HG03135 (cell line): ENCODE results near the gene PCDHGA9.
A peak's percentile ranks its signal among the peaks of the same experiment; 100 is the strongest.
"Not testable (repeated sequence)": the region's sequence is repeated elsewhere in the genome, so short reads cannot be mapped to it uniquely, and the experiment has no call there.

Experiments
- ATAC-seq: cut with Tn5 transposase; IDR thresholded peaks from one replicate; pipeline ENCODE4 v1.9.1; 2021; ENCODE audit warnings: mild to moderate bottlenecking, moderate library complexity; ENCODE audit not compliant: unreplicated experiment

PCDHGA9 gene

GRCh38 chr5:141413540-141414069 lies 11.0 kb downstream of the PCDHGA9 start:
- ATAC-seq: no peak

GRCh38 chr5:141414548-141415274 lies 12.1 kb downstream of the PCDHGA9 start:
- ATAC-seq: not testable (repeated sequence)

- ATAC-seq: not testable (repeated sequence)
Measured at GRCh38 chr5:141415275-141415618, 12.7 kb downstream of the PCDHGA9 start.

GRCh38 chr5:141417494-141418172 lies 15.1 kb downstream of the PCDHGA9 start, which contains the start of gene PCDHGB7:
TSS of gene PCDHGB7 (plus strand) at chr5:141417677. CDS start at chr5:141417860, 183 bp downstream.
- peak; percentile 81 for ATAC-seq

- no peak for ATAC-seq
Measured at GRCh38 chr5:141419074-141419880, 16.7 kb downstream of the PCDHGA9 start.

- no peak for ATAC-seq
Measured at GRCh38 chr5:141420855-141421488, 18.4 kb downstream of the PCDHGA9 start, which contains the start of gene PCDHGA11. TSS of gene PCDHGA11 (plus strand) at chr5:141421051. CDS start at chr5:141421228, 177 bp downstream.

- no peak for ATAC-seq
Measured at GRCh38 chr5:141421489-141421855, 18.9 kb downstream of the PCDHGA9 start.

GRCh38 chr5:141422742-141423291 lies 20.2 kb downstream of the PCDHGA9 start:
- no peak for ATAC-seq

GRCh38 chr5:141427783-141428426 lies 25.3 kb downstream of the PCDHGA9 start:
- ATAC-seq: no peak

- ATAC-seq: peak; percentile 73
Measured at GRCh38 chr5:141430332-141431113, 27.9 kb downstream of the PCDHGA9 start, which contains the start of gene PCDHGA12. TSS of gene PCDHGA12 (plus strand) at chr5:141430507. CDS start at chr5:141430760, 253 bp downstream.

GRCh38 chr5:141431286-141431685 lies 28.7 kb downstream of the PCDHGA9 start:
- ATAC-seq: peak; percentile 53

- ATAC-seq: not testable (repeated sequence)
Measured at GRCh38 chr5:141432308-141432707, 29.7 kb downstream of the PCDHGA9 start.

- ATAC-seq: not testable (repeated sequence)
Measured at GRCh38 chr5:141432726-141433125, 30.1 kb downstream of the PCDHGA9 start.

GRCh38 chr5:141434006-141434405 lies 31.4 kb downstream of the PCDHGA9 start:
- no peak for ATAC-seq

- ATAC-seq: no peak
Measured at GRCh38 chr5:141437221-141437620, 34.6 kb downstream of the PCDHGA9 start.

GRCh38 chr5:141439411-141440141 lies 37.0 kb downstream of the PCDHGA9 start:
- no peak for ATAC-seq

- ATAC-seq: no peak
Measured at GRCh38 chr5:141440341-141440740, 37.8 kb downstream of the PCDHGA9 start.

GRCh38 chr5:141441571-141442170 lies 39.1 kb downstream of the PCDHGA9 start:
- ATAC-seq: no peak
